HEK293T (cell line): Measurements from ENCODE around the gene GABBR2.

ENCODE experiments used
- ARNT ChIP-seq: fragments of 450-650 bp; IDR thresholded peaks from 2 replicates; pipeline ENCODE4 v1.6.1; 2017; ENCODE audit warnings: mild to moderate bottlenecking
- BHLHE40 ChIP-seq: fragments of 450-650 bp; IDR thresholded peaks from 2 replicates; pipeline ENCODE4 v1.6.1; 2016; ENCODE audit warnings: mild to moderate bottlenecking, moderate library complexity, borderline replicate concordance
- ELF4 ChIP-seq: fragments of 450-650 bp; IDR thresholded peaks from 2 replicates; pipeline ENCODE4 v1.6.1; 2017; ENCODE audit warnings: antibody characterized with exemption
- FOXA1 ChIP-seq: fragments of 450-650 bp; IDR thresholded peaks from 2 replicates; pipeline ENCODE4 v1.6.1; 2016; ENCODE audit warnings: mild to moderate bottlenecking
- FOXK2 ChIP-seq: fragments of 450-650 bp; IDR thresholded peaks from 2 replicates; pipeline ENCODE4 v1.6.1; 2016; ENCODE audit warnings: mild to moderate bottlenecking
- HDGF ChIP-seq: fragments of 450-650 bp; IDR thresholded peaks from 2 replicates; pipeline ENCODE4 v1.6.1; 2017; ENCODE audit warnings: antibody characterized with exemption, borderline replicate concordance
- NFRKB ChIP-seq: fragments of 450-650 bp; IDR thresholded peaks from 2 replicates; pipeline ENCODE4 v1.6.1; 2016; ENCODE audit warnings: mild to moderate bottlenecking, moderate library complexity
- SP1 ChIP-seq: fragments of 450-650 bp; IDR thresholded peaks from 2 replicates; pipeline ENCODE4 v1.6.1; 2017
- SUZ12 ChIP-seq: fragments of 450-650 bp; IDR thresholded peaks from 2 replicates; pipeline ENCODE4 v1.6.1; 2016; ENCODE audit warnings: mild to moderate bottlenecking
- TARDBP ChIP-seq: fragments of 450-650 bp; IDR thresholded peaks from 2 replicates; pipeline ENCODE4 v1.6.1; 2016
- ZNF384 ChIP-seq: fragments of 450-650 bp; IDR thresholded peaks from 2 replicates; pipeline ENCODE4 v1.6.1; 2016
- TF ChIP-seq, protein P1 (sequence below): fragments of 450-650 bp; IDR thresholded peaks from 2 replicates; pipeline ENCODE4 v1.6.1; 2016

DNA sequence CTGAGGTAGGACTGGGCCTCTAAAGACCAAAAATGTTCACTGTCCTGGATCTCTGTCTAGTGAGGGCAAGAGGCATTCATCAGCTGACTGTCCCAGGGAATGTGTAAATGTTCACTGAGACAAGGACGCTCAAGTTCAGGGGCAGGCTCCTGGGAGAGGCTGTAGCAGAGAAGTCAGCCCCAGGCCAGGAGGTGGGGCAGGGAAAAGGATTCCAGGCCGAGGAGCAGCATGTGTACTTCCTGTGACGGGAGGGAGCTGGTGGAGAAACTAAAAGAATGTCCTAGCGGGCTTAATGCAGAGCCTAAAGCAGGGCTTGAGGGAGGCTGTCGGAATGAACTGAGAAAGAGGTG is 205.8 kb downstream of the GABBR2 start:
- TF ChIP-seq SUZ12 (no peak), FOXA1 (no peak), BHLHE40 (no peak), ZNF384 (no peak), ARNT (no peak), HDGF (no peak), FOXK2 (no peak), NFRKB (no peak), ELF4 (no peak), TARDBP (no peak), SP1 (no peak)
- TF ChIP-seq, protein P1, sequence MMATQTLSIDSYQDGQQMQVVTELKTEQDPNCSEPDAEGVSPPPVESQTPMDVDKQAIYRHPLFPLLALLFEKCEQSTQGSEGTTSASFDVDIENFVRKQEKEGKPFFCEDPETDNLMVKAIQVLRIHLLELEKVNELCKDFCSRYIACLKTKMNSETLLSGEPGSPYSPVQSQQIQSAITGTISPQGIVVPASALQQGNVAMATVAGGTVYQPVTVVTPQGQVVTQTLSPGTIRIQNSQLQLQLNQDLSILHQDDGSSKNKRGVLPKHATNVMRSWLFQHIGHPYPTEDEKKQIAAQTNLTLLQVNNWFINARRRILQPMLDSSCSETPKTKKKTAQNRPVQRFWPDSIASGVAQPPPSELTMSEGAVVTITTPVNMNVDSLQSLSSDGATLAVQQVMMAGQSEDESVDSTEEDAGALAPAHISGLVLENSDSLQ = no peak
